ENCODE measurements around the gene MS4A10. TPM values are rescaled to one million over a fixed set of nuclear protein-coding genes. Genes with fewer than 3 reads are reported as not detected.

The MS4A10 gene
- total and polyA plus RNA-seq, 9 of the 15 experiments (the other 6 are each of a cell fraction or from before 2014, with no cell fraction given) = not detected

- TF ChIP-seq SMARCB1 (IDR thresholded peaks at IDR 0.05; ENCODE audit: insufficient read length, low read depth) (no peak), ERF (CRISPR knock-in tag; IDR thresholded peaks at IDR 0.05) (no peak), RBM22 (IDR thresholded peaks at IDR 0.05; ENCODE audit: low read depth, low read length, poor library complexity, severe bottlenecking) (no peak), ZNF311 (CRISPR knock-in tag; IDR thresholded peaks at IDR 0.05) (no peak)
These were observed 20.3 kb upstream of the MS4A10 start (continued) for GRCh38 chr11:60764879-60765278.

GRCh38 chr11:60765355-60765754, 19.8 kb upstream of the MS4A10 start:
- H3K27ac ChIP-seq (ENCODE audit: extremely low read depth, low read depth, low read length) = no peak overlapping the region
- in situ Hi-C loops (cut with MboI) = no loop called here
- TF ChIP-seq KLF1 (tag; IDR thresholded peaks at IDR 0.05) (no peak), CEBPB (tag; IDR thresholded peaks at IDR 0.05) (0 out of 2 replicates have a peak, but pooled peaks have one; percentile 13), FOXP4 (CRISPR knock-in tag; IDR thresholded peaks at IDR 0.05; ENCODE audit: borderline replicate concordance) (no peak), BMI1 (IDR thresholded peaks at IDR 0.05; ENCODE audit: low read length) (no peak)
- no peak overlapping the region for H3K4me3 ChIP-seq
- no peak overlapping the region for H3K9ac ChIP-seq (ENCODE audit: insufficient read depth in 1 of 2, low read depth in 2 of 2, low read length in 2 of 2)
- H3K27me3 ChIP-seq (ENCODE audit: control insufficient read depth in 2 of 2, insufficient read depth in 2 of 2, low read length in 2 of 2) = peaks cover 37 to 60% of the 10 kb centered on the region in 2 experiments
- POLR2A ChIA-PET = interaction anchor here (0.6 kb wide), 1 partner anchor 17 kb away, joined by 3 read pairs; no protein-coding TSS in a partner anchor
- 21% methylated on average over 5 of the region's 5 CpGs for WGBS (ENCODE audit: insufficient coverage, low coverage, missing lambda C conversion rate)
- ATAC-seq = no peak
- CTCF ChIA-PET (ENCODE audit: low intra/inter-chr PET ratio) = no interaction called here
- H3K4me2 ChIP-seq (ENCODE audit: insufficient read depth, low read length) = no peak overlapping the region
- no peaks in the 10 kb centered on the region for H3K9me1 ChIP-seq (ENCODE audit: control insufficient read depth, insufficient read depth, low read length)
- no peaks in the 10 kb centered on the region for H4K20me1 ChIP-seq (replicated peaks; ENCODE audit: control insufficient read depth, insufficient read depth, low read length)
- BruUV-seq (replicated peaks) = no TSS peak
- no peak for FAIRE-seq
- H3K4me1 ChIP-seq (replicated peaks in 1 of 2; ENCODE audit: control insufficient read depth in 2 of 2, insufficient read depth in 2 of 2, low read length in 2 of 2) = peaks cover 0 to 10% of the 10 kb centered on the region in 2 experiments; a peak in 1 of 5 replicates
- no peaks in the 10 kb centered on the region for H3K36me3 ChIP-seq (ENCODE audit: control insufficient read depth, insufficient read depth, low read length)
- H3K9me3 ChIP-seq (replicated peaks; ENCODE audit: control insufficient read depth, insufficient read depth, low read depth, low read length) = no peaks in the 10 kb centered on the region
- no peak for DNase-seq (ENCODE audit: extremely low read depth in 1 of 4, low spot score in 3 of 4)
- no peak overlapping the region for H2AFZ ChIP-seq (ENCODE audit: low read depth, low read length)
- H3K79me2 ChIP-seq (ENCODE audit: control insufficient read depth, insufficient read depth, low read length) = no peaks in the 10 kb centered on the region
- intact Hi-C loops (cut with micrococcal nuclease) = no loop called here
